ENCODE results near the gene WDR18.

WDR18 gene

DNA sequence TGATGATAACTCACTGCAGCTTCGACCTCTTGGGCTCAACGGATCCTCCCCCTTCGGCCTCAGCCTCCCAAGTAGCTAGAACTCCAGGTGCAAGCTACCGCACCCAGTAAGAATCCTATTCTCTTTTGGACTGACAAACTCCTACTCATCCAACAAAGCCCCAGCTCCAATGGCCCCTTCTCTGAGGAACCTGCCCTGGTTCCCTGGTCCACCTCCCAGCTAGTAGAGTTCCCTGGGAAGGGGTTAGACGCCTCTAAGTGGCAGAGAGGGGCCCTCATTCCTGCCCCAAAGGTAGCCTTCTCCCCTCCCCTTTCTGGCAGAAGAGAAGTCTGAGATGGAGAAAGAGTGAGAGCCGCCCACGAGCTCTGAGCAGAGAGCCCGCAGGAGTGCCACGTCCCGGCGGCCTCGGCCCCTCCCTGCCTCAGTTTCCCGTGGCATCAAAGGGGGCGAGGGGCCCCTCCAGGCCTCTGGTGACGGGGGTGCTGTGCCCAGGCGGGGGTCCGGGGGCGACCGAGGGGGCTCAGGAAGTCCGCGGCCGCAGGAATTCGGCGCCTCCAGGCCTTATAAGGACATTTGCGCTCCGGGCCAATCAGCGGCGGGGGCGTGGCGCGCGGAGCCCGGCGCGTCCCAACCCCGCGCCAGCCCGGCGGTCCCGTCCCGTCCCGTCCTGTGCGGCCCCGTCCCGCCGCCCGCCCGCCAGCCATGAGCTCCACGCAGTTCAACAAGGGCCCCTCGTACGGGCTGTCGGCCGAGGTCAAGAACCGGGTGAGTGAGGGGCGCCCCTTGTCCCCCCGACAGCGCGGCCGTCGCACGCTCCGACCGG lies 42.0 kb downstream of the WDR18 start, which contains the start of gene CNN2:
Gene CNN2 (plus strand): TSS at position 649 of the 823 bp plus-strand sequence. CDS start 54 bp downstream, at position 703.
- TF ChIP-seq SIN3A (IDR thresholded peaks at IDR 0.05; ENCODE audit: borderline replicate concordance, insufficient read depth, low read length) (no peak), TAF1 (IDR thresholded peaks at IDR 0.05; ENCODE audit: borderline replicate concordance, insufficient read depth, low read length) (no peak), FOXP2 (optimal IDR thresholded peaks at IDR 0.05; ENCODE audit: borderline replicate concordance, extremely low read depth, extremely low read length, insufficient read depth) (peak; percentile 28), REST (IDR thresholded peaks at IDR 0.05; ENCODE audit: insufficient read depth in 1 of 2, low read depth in 2 of 2, low read length in 2 of 2) (no peak), POLR2AphosphoS5 (IDR thresholded peaks at IDR 0.05; ENCODE audit: low read depth, low read length) (0 out of 2 replicates have a peak, but pooled peaks have one; percentile 30)

DNA sequence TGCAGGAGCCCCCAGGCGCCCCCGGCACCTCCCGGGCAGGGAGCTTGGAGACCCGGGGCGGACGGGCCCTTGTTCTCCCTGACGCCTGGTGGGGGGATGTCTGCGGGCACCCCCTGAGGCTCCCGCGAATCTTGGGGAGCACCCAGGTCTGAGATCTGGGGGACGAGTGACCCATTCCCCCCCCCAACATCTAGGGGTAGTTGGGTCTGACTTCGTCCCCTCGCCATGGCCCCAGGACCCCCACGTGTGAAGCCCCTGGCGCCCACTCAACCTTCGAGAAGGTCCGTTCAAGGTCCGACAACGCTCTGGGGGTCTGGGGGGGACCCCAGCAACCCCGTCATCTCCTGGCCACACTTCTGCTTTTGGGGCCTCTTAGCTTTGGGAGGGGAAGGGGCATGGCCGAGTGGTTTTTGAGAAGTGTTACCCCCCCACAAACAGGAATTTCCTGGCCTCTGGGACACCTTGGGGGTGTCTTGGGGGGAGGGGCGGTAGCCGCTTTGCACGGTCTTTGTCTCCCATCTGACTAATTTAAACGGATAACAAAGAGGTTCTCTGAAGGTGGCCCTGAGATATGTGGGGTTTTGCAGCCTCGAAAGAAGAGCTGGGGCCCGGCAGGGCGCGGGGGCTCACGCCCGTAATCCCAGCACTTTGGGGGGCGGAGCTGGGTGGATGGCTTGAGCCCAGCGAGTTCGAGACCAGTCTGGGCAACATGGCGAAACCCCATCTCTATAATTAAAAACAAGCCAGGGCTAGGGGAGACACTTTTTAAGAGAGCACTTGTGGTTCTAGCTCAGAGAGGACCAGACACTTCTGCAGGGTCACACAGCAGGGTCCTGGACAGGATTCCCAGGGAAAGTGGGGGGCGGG lies 42.9 kb downstream of the WDR18 start:
- TF ChIP-seq SIN3A (IDR thresholded peaks at IDR 0.05; ENCODE audit: borderline replicate concordance, insufficient read depth, low read length) = no peak
- no peak for TF ChIP-seq POLR2AphosphoS5 (IDR thresholded peaks at IDR 0.05; ENCODE audit: low read depth, low read length)
- no peak for TF ChIP-seq FOXP2 (optimal IDR thresholded peaks at IDR 0.05; ENCODE audit: borderline replicate concordance, extremely low read depth, extremely low read length, insufficient read depth)
- TF ChIP-seq REST (IDR thresholded peaks at IDR 0.05; ENCODE audit: insufficient read depth in 1 of 2, low read depth in 2 of 2, low read length in 2 of 2) = no peak
- TF ChIP-seq TAF1 (IDR thresholded peaks at IDR 0.05; ENCODE audit: borderline replicate concordance, insufficient read depth, low read length) = no peak

GRCh38 chr19:1027650-1028061 lies 43.5 kb downstream of the WDR18 start:
- TF ChIP-seq POLR2AphosphoS5 (IDR thresholded peaks at IDR 0.05; ENCODE audit: low read depth, low read length) (0 out of 2 replicates have a peak, but pooled peaks have one; percentile 3), TAF1 (IDR thresholded peaks at IDR 0.05; ENCODE audit: borderline replicate concordance, insufficient read depth, low read length) (no peak)

DNA sequence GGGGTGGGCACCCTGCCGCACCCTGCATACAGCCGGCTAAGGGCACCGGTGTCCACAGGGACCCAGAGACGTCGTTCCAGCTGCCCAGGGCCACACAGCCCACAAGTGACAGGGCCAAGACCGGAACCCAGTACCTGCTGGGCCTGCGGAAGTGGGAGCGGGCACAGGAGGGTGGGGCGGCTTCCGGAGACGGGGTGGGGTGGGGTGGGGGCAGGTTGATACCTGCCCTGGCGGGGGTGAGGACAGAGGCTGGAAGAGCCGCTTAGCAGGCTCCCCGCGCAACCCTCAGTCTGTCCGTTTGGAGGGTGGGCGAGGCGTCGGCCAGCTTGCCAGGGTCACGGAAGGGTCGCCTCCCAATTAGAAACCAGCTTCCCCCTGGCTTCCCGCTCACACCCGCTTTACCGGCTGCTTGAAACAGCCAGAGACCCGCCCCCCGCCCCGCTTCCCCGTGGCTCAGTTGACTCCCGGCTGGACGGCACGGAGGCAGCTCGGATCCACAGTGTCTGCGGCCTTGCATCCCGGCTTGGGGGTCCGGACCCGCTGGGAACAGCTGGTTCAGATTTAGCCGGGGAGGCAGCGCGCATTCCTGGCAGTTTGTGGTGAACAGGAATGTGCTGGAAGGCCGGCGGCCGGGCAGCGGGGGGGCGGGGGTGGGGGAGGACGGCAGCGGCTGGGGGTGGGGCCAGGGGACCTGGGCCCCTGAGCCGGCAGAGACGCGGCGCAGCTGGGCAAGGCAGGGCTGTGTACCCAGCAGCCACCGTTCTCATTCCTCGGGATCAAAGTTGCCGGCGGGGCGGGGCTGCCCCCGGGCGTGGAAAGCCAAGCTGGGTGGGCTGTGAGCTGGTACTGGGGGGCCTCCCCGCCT lies 44.1 kb downstream of the WDR18 start:
- TF ChIP-seq SIN3A (IDR thresholded peaks at IDR 0.05; ENCODE audit: borderline replicate concordance, insufficient read depth, low read length) = peak; percentile 11; the same call in 1 of the 2 replicates
- peak in 1 of 2 experiments; percentile 28; a peak in 1 of 4 replicates for TF ChIP-seq REST (IDR thresholded peaks at IDR 0.05; ENCODE audit: insufficient read depth in 1 of 2, low read depth in 2 of 2, low read length in 2 of 2)
- peak; percentile 75 for TF ChIP-seq FOXP2 (optimal IDR thresholded peaks at IDR 0.05; ENCODE audit: borderline replicate concordance, extremely low read depth, extremely low read length, insufficient read depth)
- no peak for TF ChIP-seq POLR2AphosphoS5 (IDR thresholded peaks at IDR 0.05; ENCODE audit: low read depth, low read length)
- no peak for TF ChIP-seq TAF1 (IDR thresholded peaks at IDR 0.05; ENCODE audit: borderline replicate concordance, insufficient read depth, low read length)
